ENCODE measurements around the gene ACOT12. TPM values are rescaled to one million over a fixed set of nuclear protein-coding genes. Genes with fewer than 3 reads are reported as not detected.

Gene ACOT12
- total and polyA plus RNA-seq, 2 experiments from 2014 or later, result 0.15 TPM; not detected in 1

DNA sequence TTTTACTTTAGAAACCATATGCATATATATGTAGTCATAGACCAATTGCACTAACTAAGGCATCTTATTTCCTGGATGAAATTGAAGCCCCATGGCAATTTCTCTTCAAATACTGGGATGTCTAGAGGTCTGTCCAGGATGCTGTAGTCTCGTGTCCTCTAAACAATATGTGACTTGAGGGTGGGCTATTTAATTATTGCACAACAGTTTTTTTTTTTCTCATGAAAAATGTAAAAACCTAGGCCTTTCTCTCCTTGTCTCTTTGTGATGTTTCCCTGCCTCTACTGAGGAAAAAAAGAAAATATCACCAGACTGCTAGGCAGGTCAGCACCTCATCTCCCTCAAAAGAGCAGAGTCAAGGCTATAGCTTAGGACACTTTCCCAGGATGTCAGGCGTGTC is 58.0 kb downstream of the ACOT12 start (continued):
- no peak for TF ChIP-seq ZNF462 (CRISPR knock-in tag; IDR thresholded peaks at IDR 0.05)
- no peak for TF ChIP-seq EZH2phosphoT487 (IDR thresholded peaks at IDR 0.05; ENCODE audit: unreplicated experiment)
- no peak for TF ChIP-seq POLR2AphosphoS5 (IDR thresholded peaks at IDR 0.05; ENCODE audit: low read depth)

DNA sequence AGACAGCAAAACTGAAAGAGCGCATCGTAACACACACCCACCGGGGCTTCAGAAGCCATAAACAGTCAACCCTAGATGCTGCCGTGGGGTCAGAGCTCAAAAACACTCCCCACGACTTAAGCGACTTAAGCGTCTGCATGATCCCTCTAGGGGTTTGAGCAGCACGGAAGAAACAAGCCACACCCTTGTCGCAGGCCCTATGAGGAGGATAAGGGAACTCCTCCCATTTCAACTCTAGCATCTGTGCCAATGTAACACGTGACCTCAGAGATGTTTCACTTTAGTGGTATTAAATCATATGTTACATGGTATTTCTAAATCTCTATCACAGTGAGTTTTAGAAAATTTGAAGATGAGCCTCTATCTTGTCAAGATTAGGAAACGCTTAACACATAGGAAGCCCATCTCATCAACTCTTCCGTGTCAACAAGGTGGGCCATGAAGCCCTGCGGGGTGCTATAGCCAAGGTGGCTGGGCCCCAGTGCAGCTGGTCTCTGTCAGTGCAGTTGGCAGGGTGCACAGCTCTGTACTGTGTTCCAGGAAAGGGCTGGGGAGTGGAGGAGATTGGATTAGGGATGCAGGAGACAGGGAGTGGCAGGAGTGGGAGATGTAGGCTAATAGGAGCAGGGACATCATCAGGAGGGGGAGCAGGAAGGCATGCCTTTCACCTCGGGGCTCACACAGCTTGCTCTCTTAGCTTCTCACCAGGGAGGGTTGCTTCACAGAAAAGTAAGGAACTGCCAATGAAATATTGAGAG is 59.5 kb downstream of the ACOT12 start:
- Histone ChIP-seq H3K9me2 (ENCODE audit: insufficient read depth) (peaks cover 15% of the 10 kb centered on the region; the same call in 1 of the 2 replicates), H2AFZ (0 out of 2 replicates have a peak overlapping the region, but pooled peaks have one; percentile 67)
- no peak overlapping the region; the same call in 1 of the 2 replicates for H3K27ac Mint-ChIP-seq
- TF ChIP-seq ETS1 (IDR thresholded peaks at IDR 0.05), result no peak
- TF ChIP-seq STAT1 (IDR thresholded peaks at IDR 0.05; ENCODE audit: unreplicated experiment), result no peak
- TF ChIP-seq JUNB (IDR thresholded peaks at IDR 0.05; ENCODE audit: unreplicated experiment), result no peak
- no peak for TF ChIP-seq EZH2 (IDR thresholded peaks at IDR 0.05; ENCODE audit: low read depth, unreplicated experiment)
- no peak for TF ChIP-seq ZNF462 (CRISPR knock-in tag; IDR thresholded peaks at IDR 0.05)

More for the DNA sequence above, 59.5 kb downstream of the ACOT12 start:
- no peaks in the 10 kb centered on the region for H3F3A ChIP-seq (replicated peaks; ENCODE audit: low read depth)
- no peak for DNase-seq (ENCODE audit: low spot score)
- Mint-ChIP-seq H3K4me3 (no peak overlapping the region), H3K4me1 (peaks cover 2% of the 10 kb centered on the region), H3K36me3 (ENCODE audit: low read depth) (no peaks in the 10 kb centered on the region), H3K9me3 (no peaks in the 10 kb centered on the region), H3K27me3 (ENCODE audit: insufficient read depth, low read depth, poor library complexity) (no peaks in the 10 kb centered on the region)
- H3K79me2 ChIP-seq (replicated peaks; ENCODE audit: insufficient read depth), result no peaks in the 10 kb centered on the region
- no peaks in the 10 kb centered on the region for H3K27me3 ChIP-seq (ENCODE audit: insufficient read depth)
- no peaks in the 10 kb centered on the region for H4K20me1 ChIP-seq (replicated peaks; ENCODE audit: insufficient read depth)
- ATAC-seq, result no peak; the same call in 2 of the 3 replicates
- peaks cover 3% of the 10 kb centered on the region; the same call in 1 of the 2 replicates for H3K4me1 ChIP-seq (ENCODE audit: insufficient read depth)
- H3K36me3 ChIP-seq (ENCODE audit: insufficient read depth), result no peaks in the 10 kb centered on the region
- H3K4me3 ChIP-seq, result no peak overlapping the region
- no peak overlapping the region for H3K4me2 ChIP-seq
- H3K27ac ChIP-seq (ENCODE audit: low read depth), result no peak overlapping the region

All from GM23338 (cell line).